Measurements from ENCODE around the gene DYDC1.
"Not testable (repeated sequence)": the region's sequence is repeated elsewhere in the genome, so short reads cannot be mapped to it uniquely, and the experiment has no call there.

DYDC1 gene

GRCh38 chr10:80356563-80356988 is at the start of gene DYDC1, which contains the start of gene DYDC2:
Gene DYDC1 (minus strand): TSS chr10:80356755. CDS start chr10:80352601, 4,154 bp downstream.
Gene DYDC2 (plus strand): TSS chr10:80356781. CDS start chr10:80362444, 5,663 bp downstream.
- no peak for DNase-seq

- DNase-seq, result no peak
Observed at GRCh38 chr10:80406204-80406603, 49.6 kb upstream of the DYDC1 start.

- no peak for DNase-seq
Observed at GRCh38 chr10:80405626-80406025, 49.1 kb upstream of the DYDC1 start.

GRCh38 chr10:80405035-80405434 is 48.5 kb upstream of the DYDC1 start:
- no peak for DNase-seq

- DNase-seq, result no peak
Observed at GRCh38 chr10:80400136-80400804, 43.7 kb upstream of the DYDC1 start.

GRCh38 chr10:80397014-80397413 is 40.5 kb upstream of the DYDC1 start:
- no peak for DNase-seq

- no peak for DNase-seq
Observed at GRCh38 chr10:80394358-80394916, 37.9 kb upstream of the DYDC1 start.

- DNase-seq, result no peak
Observed at GRCh38 chr10:80392250-80392649, 35.7 kb upstream of the DYDC1 start.

GRCh38 chr10:80390740-80391139 is 34.2 kb upstream of the DYDC1 start:
- DNase-seq, result no peak

- peak; percentile 85 for DNase-seq
Observed at GRCh38 chr10:80382989-80383388, 26.4 kb upstream of the DYDC1 start.

GRCh38 chr10:80380185-80380584 is 23.6 kb upstream of the DYDC1 start:
- no peak for DNase-seq

GRCh38 chr10:80379701-80380100 is 23.1 kb upstream of the DYDC1 start:
- no peak for DNase-seq

- peak; percentile 41 for DNase-seq
Observed at GRCh38 chr10:80373502-80373901, 16.9 kb upstream of the DYDC1 start.

GRCh38 chr10:80372675-80373074 is 16.1 kb upstream of the DYDC1 start:
- no peak for DNase-seq

GRCh38 chr10:80371467-80371866 is 14.9 kb upstream of the DYDC1 start:
- DNase-seq, result no peak

- DNase-seq, result no peak
Observed at GRCh38 chr10:80365510-80365909, 9.0 kb upstream of the DYDC1 start.

GRCh38 chr10:80359644-80360043 is 3.1 kb upstream of the DYDC1 start:
- DNase-seq, result no peak

- not testable (repeated sequence) for DNase-seq
Observed at GRCh38 chr10:80358925-80359324, 2.4 kb upstream of the DYDC1 start.

GRCh38 chr10:80357851-80358125 is 1.2 kb upstream of the DYDC1 start:
- DNase-seq, result no peak

- DNase-seq, result no peak
Observed at GRCh38 chr10:80356989-80357850, 665 bp upstream of the DYDC1 start.

- no peak for DNase-seq
Observed at GRCh38 chr10:80351220-80351619, 5.3 kb downstream of the DYDC1 start.

- DNase-seq, result no peak
Observed at GRCh38 chr10:80350251-80350650, 6.3 kb downstream of the DYDC1 start.

GRCh38 chr10:80344912-80345311 is 11.6 kb downstream of the DYDC1 start:
- no peak for DNase-seq

GRCh38 chr10:80344276-80344675 is 12.3 kb downstream of the DYDC1 start:
- DNase-seq, result peak; percentile 44

Data from OCI-M1 (cell line).